ENCODE results near the gene GPR135. TPM values are rescaled to one million over a fixed set of nuclear protein-coding genes. Genes with fewer than 3 reads are reported as not detected.

Gene GPR135, protein sequence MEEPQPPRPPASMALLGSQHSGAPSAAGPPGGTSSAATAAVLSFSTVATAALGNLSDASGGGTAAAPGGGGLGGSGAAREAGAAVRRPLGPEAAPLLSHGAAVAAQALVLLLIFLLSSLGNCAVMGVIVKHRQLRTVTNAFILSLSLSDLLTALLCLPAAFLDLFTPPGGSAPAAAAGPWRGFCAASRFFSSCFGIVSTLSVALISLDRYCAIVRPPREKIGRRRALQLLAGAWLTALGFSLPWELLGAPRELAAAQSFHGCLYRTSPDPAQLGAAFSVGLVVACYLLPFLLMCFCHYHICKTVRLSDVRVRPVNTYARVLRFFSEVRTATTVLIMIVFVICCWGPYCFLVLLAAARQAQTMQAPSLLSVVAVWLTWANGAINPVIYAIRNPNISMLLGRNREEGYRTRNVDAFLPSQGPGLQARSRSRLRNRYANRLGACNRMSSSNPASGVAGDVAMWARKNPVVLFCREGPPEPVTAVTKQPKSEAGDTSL
- total RNA-seq (2022; extraction: Qiagen RNA extraction), result 0.64 to 0.85 TPM (median 0.74 TPM) in 5 replicates

DNA sequence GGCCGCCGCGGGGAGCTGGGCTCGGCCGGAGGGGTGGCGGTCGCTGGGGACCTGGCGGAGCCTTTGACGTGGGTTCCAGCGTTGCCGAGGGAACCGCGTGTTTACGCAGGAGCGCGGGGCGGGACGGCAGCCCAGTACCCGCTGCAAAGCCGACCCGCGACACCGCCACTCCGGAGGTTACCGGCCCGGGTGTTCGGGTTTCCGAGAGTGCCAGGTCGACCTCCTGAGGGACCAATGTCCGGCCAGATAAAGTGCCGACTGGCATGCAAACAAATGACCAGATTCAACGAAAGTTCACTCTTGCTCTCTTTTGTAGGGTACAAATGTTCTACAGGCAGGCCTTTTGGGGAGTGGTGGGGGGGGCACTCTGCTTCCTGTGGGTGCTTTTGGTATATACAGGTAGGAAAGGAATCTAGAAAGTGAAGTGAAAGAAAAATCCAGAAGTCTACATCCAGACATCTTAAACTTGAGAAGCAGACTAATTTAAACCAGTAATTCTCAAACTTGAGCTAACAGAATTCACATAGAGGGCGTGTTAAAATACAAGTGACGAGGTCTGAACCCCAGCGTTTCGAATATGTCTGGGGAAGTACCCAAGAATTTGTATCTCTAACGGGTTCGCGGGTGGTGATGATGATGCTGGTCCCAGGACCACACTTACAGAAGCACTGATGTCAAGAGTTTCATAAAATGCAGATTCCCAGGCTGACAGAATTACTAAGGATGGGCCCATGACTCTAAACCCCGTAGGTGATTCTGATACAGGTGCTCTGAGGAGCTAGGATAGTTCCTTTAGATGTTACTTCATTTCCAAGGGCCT is at the start of gene GPR135:
Gene GPR135 (minus strand): TSS at position 65 of the 820 bp plus-strand sequence. CDS start 154 bp downstream, outside the sequence.

GRCh38 chr14:59483819-59484638 is 18.8 kb upstream of the GPR135 start, which contains the start of the genes JKAMP and L3HYPDH:
Gene JKAMP, plus strand, starts transcription at chr14:59484517. Its CDS starts 73 bp downstream, at chr14:59484590.
Gene L3HYPDH, minus strand, starts transcription at chr14:59484408. Its CDS starts 92 bp downstream, at chr14:59484316.

Other genes starting within 250 kb of the GPR135 start
- gene L3HYPDH, start 19.0 kb upstream of the GPR135 start, total RNA-seq (2022; extraction: Qiagen RNA extraction), result 32.3 to 38.9 TPM (median 37.2 TPM) in 5 replicates
- 60.3 to 81.5 TPM (median 62.2 TPM) in 5 replicates for gene JKAMP, start 19.1 kb upstream of the GPR135 start, total RNA-seq (2022; extraction: Qiagen RNA extraction)
- gene CCDC175, start 111.4 kb upstream of the GPR135 start, total RNA-seq (2022; extraction: Qiagen RNA extraction), result not detected in 5 replicates

Data from A549 treated with AZD2906 at 1 μM for 4 hours (cell line).